ENCODE measurements around the gene SDR39U1.
"Not testable (repeated sequence)": the region's sequence is repeated elsewhere in the genome, so short reads cannot be mapped to it uniquely, and the experiment has no call there.

Gene SDR39U1

GRCh38 chr14:24458736-24459135 lies 16.2 kb upstream of the SDR39U1 start:
- no peak for DNase-seq (ENCODE audit: low read depth)

GRCh38 chr14:24456980-24457379 lies 14.4 kb upstream of the SDR39U1 start:
- no peak for TF ChIP-seq CTCF (conservative IDR thresholded peaks at IDR 0.05; ENCODE audit: low read length)
- no peak overlapping the region for H3K4me3 ChIP-seq (ENCODE audit: low read length)
- no peak for DNase-seq (ENCODE audit: low read depth)

More at GRCh38 chr14:24458736-24459135, 16.2 kb upstream of the SDR39U1 start:
- H3K4me3 ChIP-seq (ENCODE audit: low read length), result no peak overlapping the region
- TF ChIP-seq CTCF (conservative IDR thresholded peaks at IDR 0.05; ENCODE audit: low read length), result no peak

- not testable (repeated sequence) for H3K4me3 ChIP-seq (ENCODE audit: low read length); DNase-seq (ENCODE audit: low read depth)
These were observed 8.3 kb upstream of the SDR39U1 start for GRCh38 chr14:24450828-24451227.

GRCh38 chr14:24443053-24443665 lies 583 bp upstream of the SDR39U1 start:
- DNase-seq (ENCODE audit: low read depth), result no peak
- TF ChIP-seq CTCF (conservative IDR thresholded peaks at IDR 0.05; ENCODE audit: low read length), result no peak

GRCh38 chr14:24441904-24442239 lies 704 bp downstream of the SDR39U1 start:
- TF ChIP-seq CTCF (conservative IDR thresholded peaks at IDR 0.05; ENCODE audit: low read length), result no peak
- DNase-seq (ENCODE audit: low read depth), result no peak
- peak overlapping the region; percentile 96 for H3K4me3 ChIP-seq (ENCODE audit: low read length)

More at GRCh38 chr14:24443053-24443665, 583 bp upstream of the SDR39U1 start:
- H3K4me3 ChIP-seq (ENCODE audit: low read length), result peak overlapping the region; percentile 96

- peak overlapping the region; percentile 96 for H3K4me3 ChIP-seq (ENCODE audit: low read length)
- TF ChIP-seq CTCF (conservative IDR thresholded peaks at IDR 0.05; ENCODE audit: low read length), result no peak
- no peak for DNase-seq (ENCODE audit: low read depth)
These were observed 1.1 kb downstream of the SDR39U1 start for GRCh38 chr14:24441485-24441884.

- no peak for DNase-seq (ENCODE audit: low read depth)
- H3K4me3 ChIP-seq (ENCODE audit: low read length), result peak overlapping the region; percentile 96; the same call in 1 of the 2 replicates
- TF ChIP-seq CTCF (conservative IDR thresholded peaks at IDR 0.05; ENCODE audit: low read length), result no peak
These were observed 1.8 kb downstream of the SDR39U1 start for GRCh38 chr14:24440606-24441399.

All from AG10803 (cell line).